ENCODE measurements around the gene PDE3A. TPM values are rescaled to one million over a fixed set of nuclear protein-coding genes. Genes with fewer than 3 reads are reported as not detected.

PDE3A gene
- total and polyA plus RNA-seq, 2 of the 4 experiments (the other 2 are of a cell fraction): 0.09 to 0.18 TPM

- no TSS peak for BruUV-seq (replicated peaks)
- no peaks in the 10 kb centered on the region for H3K9me1 ChIP-seq (ENCODE audit: insufficient read depth, low read length)
- TF ChIP-seq CHD1 (IDR thresholded peaks at IDR 0.05; ENCODE audit: low read depth, low read length) (no peak), MAZ (IDR thresholded peaks at IDR 0.05; ENCODE audit: borderline replicate concordance, low read depth, low read length) (no peak), USF2 (IDR thresholded peaks at IDR 0.05; ENCODE audit: low read depth, low read length) (no peak), CTCF (conservative IDR thresholded peaks at IDR 0.05; ENCODE audit: low read depth, low read length) (no peak), RAD21 (IDR thresholded peaks at IDR 0.05; ENCODE audit: low read length) (no peak), MAFK (IDR thresholded peaks at IDR 0.05; ENCODE audit: low read depth, low read length) (no peak), POLR2A (IDR thresholded peaks at IDR 0.05; ENCODE audit: low read depth, low read length) (no peak), NFE2L2 (IDR thresholded peaks at IDR 0.05; ENCODE audit: low read depth, low read length) (no peak), BHLHE40 (IDR thresholded peaks at IDR 0.05; ENCODE audit: low read depth, low read length) (no peak), CEBPB (IDR thresholded peaks at IDR 0.05; ENCODE audit: low read depth, low read length) (no peak), RFX5 (IDR thresholded peaks at IDR 0.05; ENCODE audit: low read depth, low read length) (no peak), SMC3 (IDR thresholded peaks at IDR 0.05; ENCODE audit: low read depth, low read length) (no peak), RCOR1 (IDR thresholded peaks at IDR 0.05; ENCODE audit: insufficient replicate concordance, low read length) (no peak), MXI1 (IDR thresholded peaks at IDR 0.05; ENCODE audit: borderline replicate concordance, low read depth, low read length) (no peak), FOS (IDR thresholded peaks at IDR 0.05; ENCODE audit: low read depth, low read length) (no peak)
- TF ChIP-seq, protein P1, sequence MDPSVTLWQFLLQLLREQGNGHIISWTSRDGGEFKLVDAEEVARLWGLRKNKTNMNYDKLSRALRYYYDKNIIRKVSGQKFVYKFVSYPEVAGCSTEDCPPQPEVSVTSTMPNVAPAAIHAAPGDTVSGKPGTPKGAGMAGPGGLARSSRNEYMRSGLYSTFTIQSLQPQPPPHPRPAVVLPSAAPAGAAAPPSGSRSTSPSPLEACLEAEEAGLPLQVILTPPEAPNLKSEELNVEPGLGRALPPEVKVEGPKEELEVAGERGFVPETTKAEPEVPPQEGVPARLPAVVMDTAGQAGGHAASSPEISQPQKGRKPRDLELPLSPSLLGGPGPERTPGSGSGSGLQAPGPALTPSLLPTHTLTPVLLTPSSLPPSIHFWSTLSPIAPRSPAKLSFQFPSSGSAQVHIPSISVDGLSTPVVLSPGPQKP (IDR thresholded peaks at IDR 0.05; ENCODE audit: borderline replicate concordance, low read depth, low read length): no peak
- H3K4ac ChIP-seq (ENCODE audit: low read depth, low read length): no peak overlapping the region
- H4K91ac ChIP-seq (ENCODE audit: insufficient read depth, low read depth, low read length): no peak overlapping the region
- H3K27me3 ChIP-seq (ENCODE audit: control insufficient read depth, insufficient read depth, low read length): no peaks in the 10 kb centered on the region
- no peak overlapping the region for H3K14ac ChIP-seq (replicated peaks; ENCODE audit: low read depth, low read length)
- H2AK5ac ChIP-seq (ENCODE audit: low read depth, low read length): no peak overlapping the region
- H3K4me1 ChIP-seq (ENCODE audit: control insufficient read depth, insufficient read depth, low read length): no peaks in the 10 kb centered on the region
- H3K4me2 ChIP-seq (ENCODE audit: low read depth, low read length): no peak overlapping the region
- ATAC-seq (ENCODE audit: low read depth) (no peak), DNase-seq (no peak)
- no peak overlapping the region for H3K56ac ChIP-seq (ENCODE audit: extremely low read depth, insufficient read depth, low read length)
- no peaks in the 10 kb centered on the region for H3K36me3 ChIP-seq (ENCODE audit: control insufficient read depth, insufficient read depth, low read length)
- H2BK20ac ChIP-seq (ENCODE audit: low read depth, low read length): no peak overlapping the region
- no peak overlapping the region for H3K23ac ChIP-seq (ENCODE audit: low read depth, low read length)
- CTCF ChIA-PET: interaction anchor here (0.7 kb wide), 1 partner anchor 10 kb away, joined by 3 read pairs; no protein-coding TSS in a partner anchor
- H2BK15ac ChIP-seq (ENCODE audit: low read depth, low read length): no peak overlapping the region
- H4K8ac ChIP-seq (ENCODE audit: low read depth in 2 of 2, low read length in 2 of 2): no peak overlapping the region
- in situ Hi-C loops (cut with MboI; ENCODE audit: low sequenced_read_pairs) (no loop called here), dilution Hi-C loops (cut with HindIII; ENCODE audit: low sequenced_read_pairs, unreplicated experiment) (no loop called here), intact Hi-C loops (cut with micrococcal nuclease) (no loop called here)
- no peak overlapping the region for H2AK9ac ChIP-seq (replicated peaks; ENCODE audit: low read depth, low read length, poor library complexity)
- H2BK120ac ChIP-seq (ENCODE audit: low read depth, low read length): no peak overlapping the region
- H3K18ac ChIP-seq (ENCODE audit: low read depth, low read length): no peak overlapping the region
- H2AFZ ChIP-seq (replicated peaks; ENCODE audit: low read length, poor library complexity): no peak overlapping the region
- H3K27ac ChIP-seq (ENCODE audit: insufficient read depth, low read length): no peak overlapping the region
- no peaks in the 10 kb centered on the region for H3K9me3 ChIP-seq (ENCODE audit: control insufficient read depth, insufficient read depth, low read length)
- H3K9ac ChIP-seq (ENCODE audit: low read depth, low read length): no peak overlapping the region
- no peak overlapping the region for H3K4me3 ChIP-seq (ENCODE audit: insufficient read depth, low read depth, low read length)
- H3K79me1 ChIP-seq (ENCODE audit: low read depth in 1 of 2, low read length in 2 of 2): no peaks in the 10 kb centered on the region
- H4K20me1 ChIP-seq (ENCODE audit: insufficient read depth, low read length): no peaks in the 10 kb centered on the region
- WGBS, 2 experiments (ENCODE audit: extremely low coverage in 2 of 2, insufficient read length in 1 of 2): no CpG with 5 or more reads among the region's 1 CpG
- POLR2A ChIA-PET (ENCODE audit: unreplicated experiment): no interaction called here
- H4K5ac ChIP-seq (ENCODE audit: low read depth, low read length): no peak overlapping the region
- H2BK5ac ChIP-seq (ENCODE audit: low read depth, low read length, poor library complexity, severe bottlenecking): no peak overlapping the region
These were observed 348.6 kb downstream of the PDE3A start for GRCh38 chr12:20716985-20717384.

Data from IMR-90 (cell line).